Esophagus muscularis mucosa (tissue), 4 donors: ENCODE results near the gene GPC6. TPM values are rescaled to one million over a fixed set of nuclear protein-coding genes. Genes with fewer than 3 reads are reported as not detected.

Source experiments
- DNase-seq: peaks from one replicate; pipeline ENCODE4 v3.0.0-alpha.2; 2017; ENCODE audit errors: extremely low spot score
- H3K27ac ChIP-seq, 4 donors: fragments of 200-600 bp; sonication (generic); replicated peaks in 1 of 4; 1 replicate in 3 of 4; 2 replicates in 1 of 4; pipeline ENCODE4 v1.5.1; 2016 to 2019; ENCODE audit warnings: mild to moderate bottlenecking in 1 of 4
- H3K27me3 ChIP-seq, 4 donors: fragments of 200-600 bp; sonication (generic); one replicate each; pipeline versions ENCODE4 v1.5.1 to v1.6.0; 2016 to 2019
- H3K36me3 ChIP-seq, 4 donors: fragments of 200-600 bp; sonication (generic); one replicate each; pipeline ENCODE4 v1.5.1; 2016 to 2019
- H3K4me1 ChIP-seq, 4 donors: fragments of 200-600 bp; sonication (generic); one replicate each; pipeline ENCODE4 v1.5.1; 2016 to 2019
- H3K4me3 ChIP-seq, 4 donors: fragments of 200-600 bp; sonication (generic); 1 replicate in 2 of 4; 2 replicates in 2 of 4; pipeline ENCODE4 v1.5.1; 2016 to 2019; ENCODE audit warnings: mild to moderate bottlenecking in 4 of 4, moderate library complexity in 1 of 4
- H3K9me3 ChIP-seq, 4 donors: fragments of 200-600 bp; sonication (generic); 1 replicate in 3 of 4; 2 replicates in 1 of 4; pipeline ENCODE4 v1.5.1; 2016 to 2019
- EP300 ChIP-seq: sonication (generic); formaldehyde crosslinking; IDR thresholded peaks from one replicate; pipeline ENCODE4 v1.6.1; 2017; ENCODE audit warnings: antibody characterized with exemption
- POLR2A ChIP-seq: fragments of 450-650 bp; IDR thresholded peaks from one replicate; pipeline ENCODE4 v1.6.1; 2017; ENCODE audit warnings: antibody characterized with exemption, moderate library complexity, mild to moderate bottlenecking, low read depth
- POLR2AphosphoS5 ChIP-seq, 2 donors: sonication (generic); formaldehyde crosslinking; IDR thresholded peaks; one replicate each; pipeline ENCODE4 v1.6.1; 2017; ENCODE audit warnings: antibody characterized with exemption in 2 of 2
- WGBS: methylation state at CpG from one replicate; pipeline ENCODE4 v1.1.5; 2018; 5-methylcytosine and 5-hydroxymethylcytosine counted together
- intact Hi-C: fragments of 100-400 bp; cut with DNase I; formaldehyde crosslinking; loops from one replicate; pipeline ENCODE4 v1.15.1; 2023
- total RNA-seq, 4 donors: library from RNA; depleted of rRNA; stranded (reverse); fragments of >200 nt; gene quantifications; one replicate each; pipeline versions ENCODE4 v1.1.0 to v1.2.1, GENCODE V29; 2016
- TF ChIP-seq, protein P1 (sequence below), 3 experiments: fragments of 200-600 bp in 2 of 3; fragments of 450-650 bp in 1 of 3; sonication (generic) in 2 of 3; IDR thresholded peaks; one replicate each; pipeline ENCODE4 v1.5.1; 2017 to 2019; ENCODE audit warnings: antibody characterized with exemption in 3 of 3, mild to moderate bottlenecking in 2 of 3, moderate library complexity in 1 of 3

The GPC6 gene
- total RNA-seq, 4 donors from 2014 or later = 6.5 to 17.2 (median 13.5) TPM

- DNase-seq = no peak
- intact Hi-C loops = no loop called here
- H3K27ac ChIP-seq = no peak overlapping the region
- no peaks in the 10 kb centered on the region for H3K27me3 ChIP-seq
- no peaks in the 10 kb centered on the region for H3K4me1 ChIP-seq
- 76% methylated on average over 4 of the region's 4 CpGs for WGBS
- no peaks in the 10 kb centered on the region for H3K9me3 ChIP-seq
- TF ChIP-seq POLR2A (no peak), POLR2AphosphoS5 (IDR thresholded peaks at IDR 0.05) (no peak), EP300 (no peak)
- TF ChIP-seq, protein P1, sequence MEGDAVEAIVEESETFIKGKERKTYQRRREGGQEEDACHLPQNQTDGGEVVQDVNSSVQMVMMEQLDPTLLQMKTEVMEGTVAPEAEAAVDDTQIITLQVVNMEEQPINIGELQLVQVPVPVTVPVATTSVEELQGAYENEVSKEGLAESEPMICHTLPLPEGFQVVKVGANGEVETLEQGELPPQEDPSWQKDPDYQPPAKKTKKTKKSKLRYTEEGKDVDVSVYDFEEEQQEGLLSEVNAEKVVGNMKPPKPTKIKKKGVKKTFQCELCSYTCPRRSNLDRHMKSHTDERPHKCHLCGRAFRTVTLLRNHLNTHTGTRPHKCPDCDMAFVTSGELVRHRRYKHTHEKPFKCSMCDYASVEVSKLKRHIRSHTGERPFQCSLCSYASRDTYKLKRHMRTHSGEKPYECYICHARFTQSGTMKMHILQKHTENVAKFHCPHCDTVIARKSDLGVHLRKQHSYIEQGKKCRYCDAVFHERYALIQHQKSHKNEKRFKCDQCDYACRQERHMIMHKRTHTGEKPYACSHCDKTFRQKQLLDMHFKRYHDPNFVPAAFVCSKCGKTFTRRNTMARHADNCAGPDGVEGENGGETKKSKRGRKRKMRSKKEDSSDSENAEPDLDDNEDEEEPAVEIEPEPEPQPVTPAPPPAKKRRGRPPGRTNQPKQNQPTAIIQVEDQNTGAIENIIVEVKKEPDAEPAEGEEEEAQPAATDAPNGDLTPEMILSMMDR (IDR thresholded peaks at IDR 0.05) = no peak
- H3K4me3 ChIP-seq = no peak overlapping the region
- no peaks in the 10 kb centered on the region for H3K36me3 ChIP-seq
These were observed 28.2 kb downstream of the GPC6 start for GRCh38 chr13:93254775-93255174.

- Histone ChIP-seq H3K4me3 (no peak overlapping the region), H3K9me3 (no peaks in the 10 kb centered on the region), H3K36me3 (no peaks in the 10 kb centered on the region), H3K27ac (no peak overlapping the region), H3K4me1 (no peaks in the 10 kb centered on the region), H3K27me3 (no peaks in the 10 kb centered on the region)
- intact Hi-C loops = no loop called here
- TF ChIP-seq, protein P1 (IDR thresholded peaks at IDR 0.05) = no peak
- TF ChIP-seq POLR2AphosphoS5 (IDR thresholded peaks at IDR 0.05) = no peak
- no peak for TF ChIP-seq EP300
- no peak for TF ChIP-seq POLR2A
- no peak for DNase-seq
- WGBS = 87% methylated on average over 2 of the region's 2 CpGs
These were observed 30.4 kb downstream of the GPC6 start for GRCh38 chr13:93256998-93257397.

- intact Hi-C loops = no loop called here
- no peak for DNase-seq
- no peaks in the 10 kb centered on the region for H3K36me3 ChIP-seq
- no peak overlapping the region for H3K4me3 ChIP-seq
- no peak overlapping the region for H3K27ac ChIP-seq
- H3K27me3 ChIP-seq = no peaks in the 10 kb centered on the region
- no peaks in the 10 kb centered on the region for H3K9me3 ChIP-seq
- TF ChIP-seq EP300 = no peak
- TF ChIP-seq, protein P1 (IDR thresholded peaks at IDR 0.05) = no peak
- TF ChIP-seq POLR2AphosphoS5 (IDR thresholded peaks at IDR 0.05) = no peak
- no peak for TF ChIP-seq POLR2A
- H3K4me1 ChIP-seq = no peaks in the 10 kb centered on the region
These were observed 33.0 kb downstream of the GPC6 start for GRCh38 chr13:93259527-93260080.

GRCh38 chr13:93260591-93260990 is 34.0 kb downstream of the GPC6 start:
- no peak overlapping the region for H3K27ac ChIP-seq
- no peaks in the 10 kb centered on the region for H3K4me1 ChIP-seq
- intact Hi-C loops = no loop called here
- DNase-seq = no peak
- TF ChIP-seq POLR2A = no peak
- TF ChIP-seq POLR2AphosphoS5 (IDR thresholded peaks at IDR 0.05) = no peak
- TF ChIP-seq, protein P1 (IDR thresholded peaks at IDR 0.05) = no peak
- no peak for TF ChIP-seq EP300
- H3K9me3 ChIP-seq = no peaks in the 10 kb centered on the region
- H3K4me3 ChIP-seq = no peak overlapping the region
- H3K27me3 ChIP-seq = no peaks in the 10 kb centered on the region
- no peaks in the 10 kb centered on the region for H3K36me3 ChIP-seq
- WGBS = 87% methylated on average over 1 of the region's 1 CpG

- no peak overlapping the region for H3K27ac ChIP-seq
- no peaks in the 10 kb centered on the region for H3K4me1 ChIP-seq
- 85% methylated on average over 2 of the region's 2 CpGs for WGBS
- TF ChIP-seq POLR2A (no peak), EP300 (no peak), POLR2AphosphoS5 (IDR thresholded peaks at IDR 0.05) (no peak)
- TF ChIP-seq, protein P1 (IDR thresholded peaks at IDR 0.05) = no peak
- H3K27me3 ChIP-seq = no peaks in the 10 kb centered on the region
- H3K36me3 ChIP-seq = no peaks in the 10 kb centered on the region
- no peak for DNase-seq
- intact Hi-C loops = no loop called here
- H3K9me3 ChIP-seq = no peaks in the 10 kb centered on the region
- H3K4me3 ChIP-seq = no peak overlapping the region
These were observed 36.2 kb downstream of the GPC6 start for GRCh38 chr13:93262729-93263345.
